ENCODE data around the gene NTM.

DNA sequence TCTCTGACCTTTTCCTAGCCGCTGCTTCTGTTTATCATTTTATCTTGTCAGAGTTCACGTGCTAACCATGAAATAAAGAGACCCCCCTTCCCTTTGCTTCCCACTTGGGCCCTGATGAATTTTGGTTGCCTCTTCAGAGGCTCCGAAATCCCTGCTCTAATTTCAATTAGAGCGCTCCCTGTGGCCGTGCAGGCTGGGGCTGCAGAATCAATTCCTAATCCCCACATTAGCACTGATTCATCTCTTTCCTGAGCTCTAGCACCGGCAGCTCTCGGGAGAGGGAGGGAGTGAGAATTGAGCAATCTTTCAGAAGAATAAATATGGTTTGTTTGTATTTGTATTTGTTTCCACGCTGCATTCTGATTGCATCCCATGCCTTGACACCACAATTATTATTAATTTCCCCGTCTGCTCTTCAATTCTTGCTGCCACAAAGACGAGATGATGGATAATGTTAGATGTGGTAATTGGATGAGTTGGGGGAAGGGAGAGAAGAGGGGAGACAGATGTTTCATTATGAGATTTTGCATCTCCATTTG lies 76.9 kb downstream of the NTM start:
- TF ChIP-seq, protein P1, sequence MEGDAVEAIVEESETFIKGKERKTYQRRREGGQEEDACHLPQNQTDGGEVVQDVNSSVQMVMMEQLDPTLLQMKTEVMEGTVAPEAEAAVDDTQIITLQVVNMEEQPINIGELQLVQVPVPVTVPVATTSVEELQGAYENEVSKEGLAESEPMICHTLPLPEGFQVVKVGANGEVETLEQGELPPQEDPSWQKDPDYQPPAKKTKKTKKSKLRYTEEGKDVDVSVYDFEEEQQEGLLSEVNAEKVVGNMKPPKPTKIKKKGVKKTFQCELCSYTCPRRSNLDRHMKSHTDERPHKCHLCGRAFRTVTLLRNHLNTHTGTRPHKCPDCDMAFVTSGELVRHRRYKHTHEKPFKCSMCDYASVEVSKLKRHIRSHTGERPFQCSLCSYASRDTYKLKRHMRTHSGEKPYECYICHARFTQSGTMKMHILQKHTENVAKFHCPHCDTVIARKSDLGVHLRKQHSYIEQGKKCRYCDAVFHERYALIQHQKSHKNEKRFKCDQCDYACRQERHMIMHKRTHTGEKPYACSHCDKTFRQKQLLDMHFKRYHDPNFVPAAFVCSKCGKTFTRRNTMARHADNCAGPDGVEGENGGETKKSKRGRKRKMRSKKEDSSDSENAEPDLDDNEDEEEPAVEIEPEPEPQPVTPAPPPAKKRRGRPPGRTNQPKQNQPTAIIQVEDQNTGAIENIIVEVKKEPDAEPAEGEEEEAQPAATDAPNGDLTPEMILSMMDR (conservative IDR thresholded peaks at IDR 0.05): no peak; the same call in 1 of the 2 replicates
- TF ChIP-seq ZFX (IDR thresholded peaks at IDR 0.05): no peak

Data from C4-2B (cell line).